HG03432 (cell line): ENCODE measurements around the gene PLVAP.

ENCODE experiments used
- ATAC-seq: cut with Tn5 transposase; IDR thresholded peaks from one replicate; pipeline ENCODE4 v1.9.1; 2021; ENCODE audit warnings: mild to moderate bottlenecking, moderate library complexity; ENCODE audit not compliant: unreplicated experiment

PLVAP gene

GRCh38 chr19:17334414-17335409 lies 42.4 kb downstream of the PLVAP start, which contains the start of gene ANO8:
Gene ANO8, minus strand, starts transcription at chr19:17334855. Its CDS starts 185 bp downstream, at chr19:17334670.
- ATAC-seq: peak; percentile 51

- no peak for ATAC-seq
Measured at GRCh38 chr19:17333611-17334413, 43.3 kb downstream of the PLVAP start.

GRCh38 chr19:17332677-17333581 lies 44.2 kb downstream of the PLVAP start:
- ATAC-seq: no peak

GRCh38 chr19:17332360-17332676 lies 44.8 kb downstream of the PLVAP start:
- no peak for ATAC-seq

- ATAC-seq: no peak
Measured at GRCh38 chr19:17331045-17331558, 46.0 kb downstream of the PLVAP start.

GRCh38 chr19:17330262-17331044 lies 46.7 kb downstream of the PLVAP start:
- no peak for ATAC-seq

- no peak for ATAC-seq
Measured at GRCh38 chr19:17329366-17330261, 47.5 kb downstream of the PLVAP start.

GRCh38 chr19:17328517-17329365 lies 48.4 kb downstream of the PLVAP start:
- no peak for ATAC-seq

GRCh38 chr19:17327654-17328516 lies 49.3 kb downstream of the PLVAP start:
- ATAC-seq: no peak

GRCh38 chr19:17327068-17327653 lies 50.0 kb downstream of the PLVAP start:
- ATAC-seq: no peak

GRCh38 chr19:17326595-17326966 lies 50.6 kb downstream of the PLVAP start:
- ATAC-seq: no peak

- no peak for ATAC-seq
Measured at GRCh38 chr19:17325881-17326594, 51.1 kb downstream of the PLVAP start.

- ATAC-seq: no peak
Measured at GRCh38 chr19:17325133-17325532, 52.0 kb downstream of the PLVAP start.

GRCh38 chr19:17324357-17325114 lies 52.6 kb downstream of the PLVAP start:
- no peak for ATAC-seq

GRCh38 chr19:17323964-17324332 lies 53.2 kb downstream of the PLVAP start:
- no peak for ATAC-seq
